HL-60 (cell line): Measurements from ENCODE around the gene IMMP2L.

ENCODE experiments used
- POLR2AphosphoS5 ChIP-seq: IDR thresholded peaks from 2 replicates; pipeline ENCODE4 v1.6.1; 2012; ENCODE audit warnings: low read depth
- TF ChIP-seq, protein P1 (sequence below): IDR thresholded peaks from one replicate; pipeline ENCODE4 v1.5.1; 2011; ENCODE audit warnings: low read length, control low read depth, inconsistent platforms; ENCODE audit not compliant: insufficient read depth

DNA sequence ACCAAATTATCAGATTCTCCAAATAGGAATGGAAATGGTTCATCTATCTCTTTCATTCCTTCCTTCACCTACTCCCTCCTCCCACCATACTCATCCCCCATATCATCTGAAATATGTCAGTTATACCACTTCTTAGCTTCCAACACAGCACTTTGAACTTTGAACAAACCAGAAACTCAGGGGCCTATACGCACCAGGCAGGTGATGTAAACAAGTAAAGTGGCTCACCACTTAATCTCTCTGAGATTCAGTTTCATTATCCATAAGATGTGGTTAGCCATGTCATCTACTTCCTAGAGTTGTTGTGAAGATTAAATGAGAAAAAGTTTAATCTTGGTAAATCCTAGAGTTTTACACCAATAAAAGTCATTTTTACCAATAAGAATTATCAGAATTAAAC, 537.3 kb downstream of the IMMP2L start:
- TF ChIP-seq, protein P1, sequence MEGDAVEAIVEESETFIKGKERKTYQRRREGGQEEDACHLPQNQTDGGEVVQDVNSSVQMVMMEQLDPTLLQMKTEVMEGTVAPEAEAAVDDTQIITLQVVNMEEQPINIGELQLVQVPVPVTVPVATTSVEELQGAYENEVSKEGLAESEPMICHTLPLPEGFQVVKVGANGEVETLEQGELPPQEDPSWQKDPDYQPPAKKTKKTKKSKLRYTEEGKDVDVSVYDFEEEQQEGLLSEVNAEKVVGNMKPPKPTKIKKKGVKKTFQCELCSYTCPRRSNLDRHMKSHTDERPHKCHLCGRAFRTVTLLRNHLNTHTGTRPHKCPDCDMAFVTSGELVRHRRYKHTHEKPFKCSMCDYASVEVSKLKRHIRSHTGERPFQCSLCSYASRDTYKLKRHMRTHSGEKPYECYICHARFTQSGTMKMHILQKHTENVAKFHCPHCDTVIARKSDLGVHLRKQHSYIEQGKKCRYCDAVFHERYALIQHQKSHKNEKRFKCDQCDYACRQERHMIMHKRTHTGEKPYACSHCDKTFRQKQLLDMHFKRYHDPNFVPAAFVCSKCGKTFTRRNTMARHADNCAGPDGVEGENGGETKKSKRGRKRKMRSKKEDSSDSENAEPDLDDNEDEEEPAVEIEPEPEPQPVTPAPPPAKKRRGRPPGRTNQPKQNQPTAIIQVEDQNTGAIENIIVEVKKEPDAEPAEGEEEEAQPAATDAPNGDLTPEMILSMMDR, result no peak
- no peak for TF ChIP-seq POLR2AphosphoS5
